GM23338 (cell line): ENCODE measurements around the gene KLHL25. TPM values are rescaled to one million over a fixed set of nuclear protein-coding genes. Genes with fewer than 3 reads are reported as not detected.

ENCODE experiments used
- ATAC-seq: fragments of 200-7000 bp; cut with Tn5 transposase; 3 replicates; pipeline ENCODE4 v1.9.1; 2020
- DNase-seq: peaks from one replicate; pipeline ENCODE4 v3.0.0-alpha.2; 2015; ENCODE audit warnings: low spot score
- H2AFZ ChIP-seq: fragments of 200-600 bp; sonication (generic); 2 replicates; pipeline ENCODE4 v1.8.0; 2016; ENCODE audit warnings: antibody characterized with exemption, mild to moderate bottlenecking, moderate library complexity
- H3F3A ChIP-seq: fragments of 200-600 bp; sonication (generic); replicated peaks from 2 replicates; pipeline ENCODE4 v1.8.0; 2017; ENCODE audit warnings: antibody characterized with exemption, mixed run types, low read depth
- H3K27ac ChIP-seq: fragments of 200-600 bp; sonication (generic); 2 replicates; pipeline ENCODE4 v1.6.1; 2016; ENCODE audit warnings: low read depth
- H3K27me3 ChIP-seq: fragments of 200-600 bp; sonication (generic); 2 replicates; pipeline ENCODE4 v1.8.0; 2016; ENCODE audit warnings: mild to moderate bottlenecking, mixed run types, moderate library complexity; ENCODE audit not compliant: insufficient read depth
- H3K36me3 ChIP-seq: fragments of 200-600 bp; sonication (generic); 2 replicates; pipeline ENCODE4 v1.8.0; 2016; ENCODE audit warnings: mild to moderate bottlenecking; ENCODE audit not compliant: insufficient read depth
- H3K4me1 ChIP-seq: fragments of 200-600 bp; sonication (generic); 2 replicates; pipeline ENCODE4 v1.8.0; 2016; ENCODE audit warnings: mild to moderate bottlenecking, moderate library complexity; ENCODE audit not compliant: insufficient read depth
- H3K4me2 ChIP-seq: fragments of 200-600 bp; sonication (generic); 2 replicates; pipeline ENCODE4 v1.7.1; 2017; ENCODE audit warnings: mixed run types
- H3K4me3 ChIP-seq: fragments of 200-600 bp; sonication (generic); 2 replicates; pipeline ENCODE4 v1.6.1; 2016; ENCODE audit warnings: mixed run types
- H3K79me2 ChIP-seq: fragments of 200-600 bp; sonication (generic); replicated peaks from 2 replicates; pipeline ENCODE4 v1.8.0; 2017; ENCODE audit warnings: mild to moderate bottlenecking; ENCODE audit not compliant: insufficient read depth
- H3K9me2 ChIP-seq: fragments of 200-600 bp; sonication (generic); 2 replicates; pipeline ENCODE4 v1.8.0; 2017; ENCODE audit not compliant: insufficient read depth
- H4K20me1 ChIP-seq: fragments of 200-600 bp; sonication (generic); replicated peaks from 2 replicates; pipeline ENCODE4 v1.8.0; 2017; ENCODE audit warnings: mild to moderate bottlenecking; ENCODE audit not compliant: insufficient read depth
- H3K27ac Mint-ChIP-seq: 2 replicates; pipeline ENCODE4 v1.8.0; 2020; ENCODE audit warnings: inconsistent platforms, mild to moderate bottlenecking, moderate library complexity, mixed read lengths
- H3K27me3 Mint-ChIP-seq: 3 replicates; pipeline ENCODE4 v1.8.0; 2022; ENCODE audit warnings: low read depth, mild to moderate bottlenecking, moderate library complexity, mixed read lengths, inconsistent platforms; ENCODE audit not compliant: insufficient read depth, poor library complexity
- H3K36me3 Mint-ChIP-seq: 3 replicates; pipeline ENCODE4 v1.8.0; 2021; ENCODE audit warnings: low read depth, mild to moderate bottlenecking, inconsistent platforms, moderate library complexity, mixed read lengths
- H3K4me1 Mint-ChIP-seq: 3 replicates; pipeline ENCODE4 v1.8.0; 2020; ENCODE audit warnings: mild to moderate bottlenecking, inconsistent platforms, mixed read lengths
- H3K4me3 Mint-ChIP-seq: 3 replicates; pipeline ENCODE4 v1.8.0; 2021; ENCODE audit warnings: moderate library complexity, mild to moderate bottlenecking, inconsistent platforms, mixed read lengths
- H3K9me3 Mint-ChIP-seq: 3 replicates; pipeline ENCODE4 v1.8.0; 2020; ENCODE audit warnings: moderate library complexity, mild to moderate bottlenecking, inconsistent platforms, mixed read lengths
- CREB1 ChIP-seq: fragments of 250-450 bp; sonication (Bioruptor Pico); IDR thresholded peaks from 2 replicates; pipeline ENCODE4 v1.5.0; 2020; ENCODE audit warnings: low read depth, mild to moderate bottlenecking, moderate library complexity
- EZH2 ChIP-seq: fragments of 200-600 bp; sonication (generic); IDR thresholded peaks from one replicate; pipeline ENCODE4 v1.8.0; 2017; ENCODE audit warnings: antibody characterized with exemption, mild to moderate bottlenecking, low read depth; ENCODE audit not compliant: unreplicated experiment
- JUNB ChIP-seq: IDR thresholded peaks from one replicate; pipeline ENCODE4 v1.6.1; 2016; ENCODE audit warnings: antibody characterized with exemption; ENCODE audit not compliant: unreplicated experiment
- NANOG ChIP-seq: IDR thresholded peaks from 2 replicates; pipeline ENCODE4 v1.6.1; 2016; ENCODE audit warnings: antibody characterized with exemption, borderline replicate concordance
- POLR2AphosphoS5 ChIP-seq: IDR thresholded peaks from 2 replicates; pipeline ENCODE4 v1.6.1; 2016; ENCODE audit warnings: antibody characterized with exemption, low read depth
- ZNF114 ChIP-seq: fragments of 250-450 bp; sonication (Bioruptor Pico); IDR thresholded peaks from 2 replicates; pipeline ENCODE4 v1.5.0; 2020; ENCODE audit warnings: mild to moderate bottlenecking, moderate library complexity
- ZNF462 ChIP-seq: fragments of 250-450 bp; sonication (Bioruptor Pico); IDR thresholded peaks from 2 replicates; pipeline ENCODE4 v1.5.0; 2020; ENCODE audit warnings: mild to moderate bottlenecking, moderate library complexity
- polyA plus RNA-seq: library from polyadenylated mRNA; unstranded; fragments of >200 nt; fragmentation: Nextera tagmentation; extraction: Ambion mirVana; gene quantifications from 2 replicates; pipeline ENCODE4 v1.2.1, GENCODE V29; 2016
- total RNA-seq: library from RNA; depleted of rRNA; stranded (reverse); fragments of >200 nt; shearing (Covaris generic); gene quantifications from 2 replicates; pipeline ENCODE4 v1.2.3, GENCODE V29; 2014

The KLHL25 gene
- total and polyA plus RNA-seq, 2 experiments from 2014 or later = 5.2 to 28.5 TPM

GRCh38 chr15:85778107-85778776 is 16.5 kb downstream of the KLHL25 start (continued):
- no peak for TF ChIP-seq ZNF462

GRCh38 chr15:85777250-85778106 is 17.2 kb downstream of the KLHL25 start:
- Histone ChIP-seq H3K4me1 (no peaks in the 10 kb centered on the region; the same call in 1 of the 2 replicates), H3K4me3 (no peak overlapping the region), H3K36me3 (no peaks in the 10 kb centered on the region), H4K20me1 (peaks cover 56% of the 10 kb centered on the region), H3F3A (no peaks in the 10 kb centered on the region), H3K27me3 (no peaks in the 10 kb centered on the region), H2AFZ (no peak overlapping the region), H3K4me2 (no peak overlapping the region), H3K79me2 (peaks cover 100% of the 10 kb centered on the region), H3K9me2 (no peaks in the 10 kb centered on the region), H3K27ac (no peak overlapping the region)
- no peaks in the 10 kb centered on the region; the same call in 2 of the 3 replicates for H3K36me3 Mint-ChIP-seq
- ATAC-seq (no peak), DNase-seq (no peak)
- peaks cover 43% of the 10 kb centered on the region for H3K4me1 Mint-ChIP-seq
- H3K4me3 Mint-ChIP-seq = no peak overlapping the region
- peaks cover 9% of the 10 kb centered on the region for H3K27me3 Mint-ChIP-seq
- peak overlapping the region; percentile 18; the same call in 1 of the 2 replicates for H3K27ac Mint-ChIP-seq
- H3K9me3 Mint-ChIP-seq = no peaks in the 10 kb centered on the region
- TF ChIP-seq JUNB (no peak), CREB1 (CRISPR knock-in tag) (no peak), ZNF114 (CRISPR knock-in tag) (no peak), ZNF462 (no peak), EZH2 (no peak), NANOG (no peak), POLR2AphosphoS5 (no peak)
